ENCODE results near the gene FMR1.

FMR1 gene

GRCh38 chrX:147917700-147918695, 6.3 kb downstream of the FMR1 start:
- DNase-seq, result no peak

GRCh38 chrX:147920161-147920666, 8.5 kb downstream of the FMR1 start:
- DNase-seq, result no peak

DNA sequence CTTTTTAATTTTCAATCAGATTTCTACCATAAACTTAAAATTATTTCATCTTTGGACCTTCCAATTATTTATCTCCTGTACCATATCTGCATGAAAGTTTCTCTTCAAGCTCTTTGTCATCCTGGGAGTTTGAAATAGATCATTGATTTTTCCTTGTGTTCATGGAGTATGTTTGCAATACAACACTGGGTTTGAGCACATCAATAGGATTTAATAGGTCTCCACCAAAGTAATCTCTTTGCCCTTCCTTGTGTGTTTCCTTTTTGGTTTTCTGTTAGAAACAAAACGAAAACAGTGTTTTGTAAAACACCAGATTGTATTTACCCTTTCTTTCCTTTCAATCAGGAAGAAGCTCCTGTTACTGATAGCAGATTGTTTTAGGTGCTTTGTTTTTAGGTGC, 11.9 kb downstream of the FMR1 start:
- DNase-seq, result no peak

- no peak for DNase-seq
Observed at GRCh38 chrX:147927256-147927655, 15.5 kb downstream of the FMR1 start.

- no peak for DNase-seq
Observed at GRCh38 chrX:147933815-147934214, 22.1 kb downstream of the FMR1 start.

DNA sequence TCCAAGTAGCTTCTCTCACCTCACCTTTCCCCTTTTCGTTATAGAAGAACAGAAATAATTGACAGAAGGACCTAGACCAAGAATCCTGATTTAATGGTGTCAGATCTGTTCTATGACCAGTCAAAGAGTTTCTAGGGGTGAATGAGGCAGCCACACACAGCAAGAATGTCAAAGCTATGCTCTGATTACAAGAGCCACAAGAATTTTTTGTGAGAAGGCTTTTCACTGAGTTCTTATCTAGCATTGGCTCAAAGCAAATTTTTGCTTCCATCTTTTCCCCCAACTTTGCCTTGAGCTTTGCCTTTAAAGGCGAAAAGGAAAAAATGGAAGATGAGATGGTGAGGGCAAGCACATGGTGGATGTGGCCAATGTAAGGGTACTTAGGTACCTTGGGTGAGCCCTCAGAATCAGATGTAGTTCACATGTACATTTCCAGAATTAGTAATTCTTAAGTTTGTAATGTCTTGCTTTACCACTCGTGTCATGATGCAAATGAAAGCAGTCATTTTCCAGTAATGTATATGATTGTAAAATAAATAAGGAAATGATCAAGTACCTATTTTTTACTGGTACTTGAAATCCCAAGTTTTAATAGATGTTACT, 23.5 kb downstream of the FMR1 start:
- DNase-seq, result no peak

DNA sequence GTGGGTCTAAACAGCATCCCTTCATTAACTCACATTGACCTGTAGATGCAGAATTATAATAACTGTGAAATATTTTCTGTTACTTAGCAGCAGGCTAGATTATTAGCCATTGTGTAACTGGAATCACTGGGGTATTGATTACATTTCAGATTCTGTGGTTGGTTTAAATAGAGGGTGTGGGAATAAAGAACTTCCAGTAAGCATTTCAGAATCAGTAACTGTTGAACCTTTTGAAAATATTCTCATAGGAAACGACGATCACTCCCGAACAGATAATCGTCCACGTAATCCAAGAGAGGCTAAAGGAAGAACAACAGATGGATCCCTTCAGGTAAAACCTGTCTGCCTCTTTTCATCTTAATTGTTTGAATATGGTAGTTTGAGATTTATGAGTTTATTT, 33.6 kb downstream of the FMR1 start:
- DNase-seq, result no peak

GRCh38 chrX:147948531-147948930, 36.8 kb downstream of the FMR1 start:
- DNase-seq, result no peak

DNA sequence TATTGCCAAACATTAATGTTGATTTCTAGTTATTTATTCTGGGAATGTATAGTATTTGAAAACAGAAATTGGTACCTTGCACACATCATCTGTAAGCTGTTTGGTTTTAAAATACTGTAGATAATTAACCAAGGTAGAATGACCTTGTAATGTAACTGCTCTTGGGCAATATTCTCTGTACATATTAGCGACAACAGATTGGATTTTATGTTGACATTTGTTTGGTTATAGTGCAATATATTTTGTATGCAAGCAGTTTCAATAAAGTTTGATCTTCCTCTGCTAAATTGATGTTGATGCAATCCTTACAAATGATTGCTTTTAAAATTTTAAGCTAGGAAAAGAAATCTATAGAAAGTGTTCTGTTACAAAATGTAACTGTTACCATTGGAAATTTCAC, 38.6 kb downstream of the FMR1 start:
- DNase-seq, result no peak

GRCh38 chrX:147953976-147954375, 42.3 kb downstream of the FMR1 start:
- no peak for DNase-seq

DNA sequence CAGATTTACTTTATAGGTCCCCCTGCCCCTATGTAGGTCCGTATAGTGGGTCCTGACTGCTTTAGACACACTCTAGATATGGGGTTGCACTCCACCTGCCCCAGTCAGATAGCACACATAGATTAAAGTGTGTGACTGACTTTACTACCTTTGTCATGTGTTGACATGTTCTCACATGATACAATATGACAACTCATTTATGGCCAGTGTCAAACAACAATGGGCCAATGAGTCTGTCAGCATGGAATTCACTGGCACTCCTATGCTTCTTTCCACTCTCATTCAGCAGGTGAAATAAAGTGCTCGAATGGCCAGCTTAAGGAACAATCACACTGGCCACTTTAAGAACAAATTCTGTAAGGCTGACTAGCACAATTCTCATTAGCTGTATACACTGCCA, 45.6 kb downstream of the FMR1 start:
- no peak for DNase-seq

DNA sequence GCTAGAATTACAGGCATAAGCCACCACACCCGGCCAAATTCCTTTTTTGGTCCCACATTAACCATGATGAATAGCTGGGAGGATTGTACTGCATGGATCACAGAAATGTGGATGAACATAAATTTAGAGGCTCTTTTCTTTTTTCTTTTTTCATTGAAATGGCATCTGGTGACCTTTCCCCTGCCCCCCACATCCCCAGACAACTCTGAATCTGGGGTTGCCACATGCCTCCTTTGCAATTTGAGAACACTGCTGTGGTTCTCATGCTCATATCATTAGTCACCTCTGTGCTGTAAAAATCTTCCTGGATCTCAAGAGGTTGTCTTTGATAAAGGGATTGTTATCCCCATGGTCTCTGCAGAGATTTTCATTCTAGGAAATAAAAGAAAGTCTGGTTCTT, 46.6 kb downstream of the FMR1 start:
- DNase-seq, result no peak

DNA sequence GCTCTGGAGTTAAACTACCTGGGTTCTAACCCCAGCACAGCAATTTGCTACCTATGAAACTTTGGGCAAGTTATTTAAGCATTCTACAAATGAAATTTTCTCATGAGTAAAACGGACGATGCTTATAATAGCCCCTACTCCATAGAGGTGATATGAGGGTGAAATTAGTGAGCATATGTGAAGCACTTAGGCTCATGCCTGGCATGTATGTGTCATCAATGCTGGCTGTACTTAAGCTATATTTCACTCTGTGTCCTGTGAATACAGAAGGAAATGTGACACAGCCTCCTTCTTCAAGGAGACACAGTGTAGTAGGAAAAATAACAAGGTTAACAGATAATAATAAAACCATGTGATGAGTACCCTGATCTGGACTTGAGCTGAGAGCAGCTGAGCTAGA, 49.0 kb downstream of the FMR1 start:
- no peak for DNase-seq

- no peak for DNase-seq
Observed at GRCh38 chrX:147962476-147962875, 50.8 kb downstream of the FMR1 start.

DNA sequence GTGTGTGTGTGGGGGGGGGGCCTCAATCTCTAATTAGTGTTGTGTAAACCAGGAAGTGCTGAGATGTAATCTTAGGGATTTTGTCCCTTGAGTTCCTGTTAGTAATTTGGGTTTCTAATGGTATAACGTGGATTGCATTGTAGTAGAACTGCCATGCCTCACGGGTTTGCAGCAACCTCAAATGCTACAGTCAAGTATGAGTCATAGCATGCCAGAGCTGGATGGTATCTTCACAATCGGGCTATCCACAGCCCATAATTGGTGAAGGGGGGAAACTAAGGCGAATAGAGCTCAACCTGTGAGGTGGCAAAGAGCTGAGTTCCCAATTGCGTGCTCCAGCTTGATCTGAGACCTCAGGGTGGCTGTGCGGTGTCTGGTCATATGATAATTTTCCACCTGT, 67.2 kb downstream of the FMR1 start:
- no peak for DNase-seq

DNA sequence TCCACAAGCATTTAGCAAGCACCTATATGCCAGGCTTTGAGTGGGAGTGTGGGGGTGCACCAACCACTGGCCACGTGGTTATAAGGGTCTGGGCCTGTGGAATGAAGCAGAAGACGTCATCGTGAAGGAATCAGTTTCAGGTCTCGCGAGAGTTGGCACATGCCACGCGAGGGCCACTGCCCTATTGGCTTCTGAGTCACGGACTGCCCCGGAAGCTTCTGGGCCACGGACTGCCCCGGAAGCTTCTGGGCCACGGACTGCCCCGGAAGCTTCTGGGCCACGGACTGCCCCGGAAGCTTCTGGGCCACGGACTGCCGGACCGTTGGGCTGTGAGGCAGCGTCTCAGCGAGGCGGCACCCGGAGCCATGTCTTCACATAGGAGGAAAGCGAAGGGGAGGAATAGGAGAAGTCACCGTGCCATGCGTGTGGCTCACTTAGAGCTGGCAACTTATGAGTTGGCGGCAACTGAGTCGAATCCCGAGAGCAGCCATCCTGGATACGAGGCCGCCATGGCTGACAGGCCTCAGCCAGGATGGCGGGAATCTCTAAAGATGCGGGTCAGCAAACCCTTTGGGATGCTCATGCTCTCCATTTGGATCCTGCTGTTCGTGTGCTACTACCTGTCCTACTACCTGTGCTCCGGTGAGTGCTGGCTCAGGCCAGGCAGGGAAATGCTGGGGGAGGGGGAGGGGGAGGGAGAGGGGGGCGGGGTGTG, 69.5 kb downstream of the FMR1 start, which contains the start of gene FMR1NB:
FMR1NB (plus strand) TSS at position 300 of the 715 bp plus-strand sequence; CDS start at position 366, 66 bp downstream.
- no peak for DNase-seq
